ENCODE results near the gene ODF2. TPM values are rescaled to one million over a fixed set of nuclear protein-coding genes. Genes with fewer than 3 reads are reported as not detected.

Gene ODF2
- total and polyA plus RNA-seq, 2 of the 13 experiments (the other 11 are each of a cell fraction or from before 2014, with no cell fraction given) = 9.8 to 31.3 TPM

- TF ChIP-seq NR2F1 (CRISPR knock-in tag; IDR thresholded peaks at IDR 0.05) = no peak
- 0 out of 2 replicates have a peak, but pooled peaks have one; percentile 65 for TF ChIP-seq PRMT3 (CRISPR knock-in tag; IDR thresholded peaks at IDR 0.05; ENCODE audit: borderline replicate concordance, low read depth)
- no peak for TF ChIP-seq ATM (IDR thresholded peaks at IDR 0.05; ENCODE audit: borderline replicate concordance)
- peak; percentile 95 for TF ChIP-seq TFDP2 (CRISPR knock-in tag; IDR thresholded peaks at IDR 0.05)
- peak; percentile 70 for TF ChIP-seq DMAP1 (CRISPR knock-in tag; IDR thresholded peaks at IDR 0.05)
- no peak for TF ChIP-seq HDAC6 (IDR thresholded peaks at IDR 0.05; ENCODE audit: low read depth, low read length)
- no peak for TF ChIP-seq ZNF446 (CRISPR knock-in tag; IDR thresholded peaks at IDR 0.05)
- TF ChIP-seq MZF1 (CRISPR knock-in tag; IDR thresholded peaks at IDR 0.05; ENCODE audit: borderline replicate concordance) = no peak
- TF ChIP-seq XRCC5 (optimal IDR thresholded peaks at IDR 0.05; ENCODE audit: low read length) = peak; percentile 10
- peak; percentile 95 for TF ChIP-seq GABPB1 (CRISPR knock-in tag; IDR thresholded peaks at IDR 0.05)
- TF ChIP-seq ADNP (CRISPR knock-in tag; IDR thresholded peaks at IDR 0.05) = no peak
- TF ChIP-seq ARNT (IDR thresholded peaks at IDR 0.05) = no peak
- TF ChIP-seq ZNF10 (CRISPR knock-in tag; IDR thresholded peaks at IDR 0.05; ENCODE audit: borderline replicate concordance, low read depth) = no peak
- TF ChIP-seq ZNF850 (CRISPR knock-in tag; conservative IDR thresholded peaks at IDR 0.05) = no peak
- TF ChIP-seq PPARG (CRISPR knock-in tag; conservative IDR thresholded peaks at IDR 0.05) = no peak
- no peak for TF ChIP-seq SRSF9 (IDR thresholded peaks at IDR 0.05; ENCODE audit: borderline replicate concordance, insufficient read depth, low read depth, low read length, poor library complexity, severe bottlenecking)
- TF ChIP-seq, protein P1, sequence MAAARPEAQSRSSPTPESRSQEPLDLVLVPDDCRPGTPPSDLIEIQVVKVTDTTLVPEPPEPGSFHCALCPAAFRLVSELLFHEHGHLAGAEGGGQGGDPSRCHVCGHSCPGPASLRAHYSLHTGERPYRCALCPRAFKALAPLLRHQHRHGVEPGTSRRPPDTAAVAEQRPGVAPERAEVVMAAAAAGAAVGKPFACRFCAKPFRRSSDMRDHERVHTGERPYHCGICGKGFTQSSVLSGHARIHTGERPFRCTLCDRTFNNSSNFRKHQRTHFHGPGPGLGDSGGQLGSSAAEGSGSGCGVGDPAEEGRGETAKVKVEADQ (CRISPR knock-in tag; IDR thresholded peaks at IDR 0.05; ENCODE audit: borderline replicate concordance) = 0 out of 2 replicates have a peak, but pooled peaks have one; percentile 31
- TF ChIP-seq HCFC1 (IDR thresholded peaks at IDR 0.05; ENCODE audit: low read depth, low read length) = no peak
- no peak for TF ChIP-seq ZNF816 (CRISPR knock-in tag; IDR thresholded peaks at IDR 0.05; ENCODE audit: borderline replicate concordance)
- no peak for TF ChIP-seq HMGA1 (CRISPR knock-in tag; conservative IDR thresholded peaks at IDR 0.05)
- TF ChIP-seq DMTF1 (CRISPR knock-in tag; IDR thresholded peaks at IDR 0.05) = no peak
- no peak for TF ChIP-seq ZNF549 (CRISPR knock-in tag; IDR thresholded peaks at IDR 0.05)
- TF ChIP-seq MBNL3 (CRISPR knock-in tag; conservative IDR thresholded peaks at IDR 0.05) = no peak
- TF ChIP-seq ZNF724P (CRISPR knock-in tag; IDR thresholded peaks at IDR 0.05; ENCODE audit: borderline replicate concordance) = no peak
- TF ChIP-seq ESRRA (CRISPR knock-in tag; IDR thresholded peaks at IDR 0.05; ENCODE audit: low read depth) = peak; percentile 76
- TF ChIP-seq ZNF33B (CRISPR knock-in tag; IDR thresholded peaks at IDR 0.05) = no peak
- TF ChIP-seq GPN1 (CRISPR knock-in tag; IDR thresholded peaks at IDR 0.05; ENCODE audit: borderline replicate concordance) = no peak
Observed at GRCh38 chr9:128504485-128505413, 48.9 kb downstream of the ODF2 start, which contains the start of gene GLE1 (continued).

All from HepG2 (cell line).